Right lobe of liver (tissue), 4 donors: ENCODE measurements around the gene HEMK1.

ENCODE experiments used
- CTCF ChIP-seq, 4 donors: fragments of 200-600 bp in 3 of 4; fragments of 450-650 bp in 1 of 4; IDR thresholded peaks; one replicate each; pipeline versions ENCODE4 v1.5.1 to v1.8.0; 2016 to 2022; ENCODE audit warnings: antibody characterized with exemption in 4 of 4, mild to moderate bottlenecking in 2 of 4
- POLR2A ChIP-seq: fragments of 450-650 bp; IDR thresholded peaks from one replicate; pipeline ENCODE4 v1.6.1; 2017; ENCODE audit warnings: antibody characterized with exemption, mild to moderate bottlenecking
- donor health status: DM: no; HTN: no; CAD: no.
- donor health status: DM: no; HTN: no; CAD: no.
- donor health status: DM: no; HTN: yes; CAD: no.

- TF ChIP-seq CTCF (IDR thresholded peaks at IDR 0.05) (no peak), POLR2A (no peak)
Observed at GRCh38 chr3:50557915-50558314, 11.4 kb upstream of the HEMK1 start.
